Caco-2 (cell line): ENCODE data around the gene TSSK6. TPM values are rescaled to one million over a fixed set of nuclear protein-coding genes. Genes with fewer than 3 reads are reported as not detected.

Source experiments
- BruUV-seq: library from RNA; stranded (reverse); fragments of 400-500 nt; replicated peaks from 2 replicates; lab custom pipeline; 2021; lab: Mats Ljungman, UMichigan
- CTCF ChIA-PET: fragments of 300-600 bp; sonication (Branson Sonifier 250); formaldehyde crosslinking; loops from one replicate; lab custom pipeline; 2022; ENCODE audit warnings: antibody characterized with exemption; lab: Charles Lee
- POLR2A ChIA-PET: fragments of 300-600 bp; sonication (Branson Sonifier 250); formaldehyde crosslinking; loops from one replicate; lab custom pipeline; 2022; ENCODE audit warnings: antibody characterized with exemption; lab: Charles Lee
- DNase-seq, 2 experiments: peaks; one replicate each; pipeline versions ENCODE4 v3.0.0 to v3.0.0-alpha.2; 2020 to 2022
- H3K27me3 ChIP-seq: replicated peaks from 2 replicates; pipeline ENCODE4 v1.6.0; 2011; ENCODE audit warnings: low read length; ENCODE audit not compliant: control insufficient read depth, insufficient read depth
- H3K36me3 ChIP-seq: 2 replicates; pipeline ENCODE4 v1.5.1; 2011; ENCODE audit warnings: low read length; ENCODE audit not compliant: control insufficient read depth, insufficient read depth
- H3K4me1 ChIP-seq: fragments of 250-450 bp; sonication (Bioruptor Pico); 2 replicates; pipeline ENCODE4 v1.5.1; 2020; ENCODE audit warnings: mild to moderate bottlenecking
- H3K4me3 ChIP-seq: 2 replicates; pipeline ENCODE4 v1.5.1; 2011; ENCODE audit warnings: low read depth, mild to moderate bottlenecking, control low read depth, low read length
- H3K9me3 ChIP-seq: fragments of 250-450 bp; sonication (Bioruptor Pico); 2 replicates; pipeline ENCODE4 v1.5.1; 2020; ENCODE audit warnings: mild to moderate bottlenecking, moderate library complexity
- H3K27ac Mint-ChIP-seq: one replicate; pipeline ENCODE4 v1.8.0; 2022; ENCODE audit warnings: mixed read lengths; ENCODE audit not compliant: unreplicated experiment
- H3K27me3 Mint-ChIP-seq: one replicate; pipeline ENCODE4 v1.8.0; 2022; ENCODE audit warnings: mixed read lengths; ENCODE audit not compliant: insufficient read depth, unreplicated experiment
- H3K36me3 Mint-ChIP-seq: one replicate; pipeline ENCODE4 v1.8.0; 2022; ENCODE audit warnings: mild to moderate bottlenecking, mixed read lengths; ENCODE audit not compliant: insufficient read depth, unreplicated experiment
- H3K4me1 Mint-ChIP-seq: one replicate; pipeline ENCODE4 v1.8.0; 2022; ENCODE audit warnings: low read depth, mixed read lengths; ENCODE audit not compliant: unreplicated experiment
- H3K4me3 Mint-ChIP-seq: one replicate; pipeline ENCODE4 v1.8.0; 2022; ENCODE audit warnings: mild to moderate bottlenecking, moderate library complexity, mixed read lengths; ENCODE audit not compliant: unreplicated experiment
- H3K9me3 Mint-ChIP-seq: one replicate; pipeline ENCODE4 v1.8.0; 2022; ENCODE audit warnings: mixed read lengths; ENCODE audit not compliant: unreplicated experiment
- CTCF ChIP-seq, 2 experiments: fragments of 200-600 bp in 1 of 2; IDR thresholded peaks; 1 replicate in 1 of 2; 2 replicates in 1 of 2; pipeline versions ENCODE4 v1.5.1 to v1.8.0; 2011 to 2022; ENCODE audit warnings: antibody characterized with exemption in 1 of 2, control low read depth in 1 of 2, inconsistent platforms in 1 of 2, low read depth in 1 of 2, low read length in 1 of 2, mild to moderate bottlenecking in 1 of 2, moderate library complexity in 1 of 2; ENCODE audit not compliant: insufficient read depth in 1 of 2, severe bottlenecking in 1 of 2, unreplicated experiment in 1 of 2
- intact Hi-C: fragments of 100-400 bp; cut with micrococcal nuclease; formaldehyde crosslinking; loops from one replicate; pipeline ENCODE4 v1.10.0; 2022; ENCODE audit not compliant: unreplicated experiment
- total RNA-seq: library from RNA; stranded (reverse); gene quantifications from 2 replicates; pipeline ENCODE4 v1.2.3, GENCODE V29; 2022

Gene TSSK6
- total RNA-seq, 1 experiment from 2014 or later: 3.8 TPM

GRCh38 chr19:19502808-19503602 is 12.3 kb downstream of the TSSK6 start:
- BruUV-seq: no TSS peak
- H3K36me3 Mint-ChIP-seq: peaks cover 92% of the 10 kb centered on the region
- CTCF ChIA-PET: no interaction called here

GRCh38 chr19:19502281-19502680 is 13.1 kb downstream of the TSSK6 start:
- TF ChIP-seq CTCF (IDR thresholded peaks at IDR 0.05; ENCODE audit: insufficient read depth in 1 of 2, low read depth in 1 of 2, low read length in 1 of 2, severe bottlenecking in 1 of 2, unreplicated experiment in 1 of 2): no peak
- no peaks in the 10 kb centered on the region for H3K9me3 Mint-ChIP-seq
- Histone ChIP-seq H3K36me3 (peaks cover 1% of the 10 kb centered on the region), H3K4me1 (no peaks in the 10 kb centered on the region), H3K9me3 (no peaks in the 10 kb centered on the region), H3K4me3 (no peak overlapping the region), H3K27me3 (no peaks in the 10 kb centered on the region)
- DNase-seq: no peak
- ChIA-PET CTCF (no interaction called here), POLR2A (no interaction called here)
- H3K4me1 Mint-ChIP-seq: no peaks in the 10 kb centered on the region
- H3K27ac Mint-ChIP-seq: no peak overlapping the region
- H3K36me3 Mint-ChIP-seq: peaks cover 89% of the 10 kb centered on the region
- no peak overlapping the region for H3K4me3 Mint-ChIP-seq
- H3K27me3 Mint-ChIP-seq: no peaks in the 10 kb centered on the region
- BruUV-seq: no TSS peak
- intact Hi-C loops: no loop called here

More at GRCh38 chr19:19502808-19503602, 12.3 kb downstream of the TSSK6 start:
- POLR2A ChIA-PET: no interaction called here
- Histone ChIP-seq H3K27me3 (no peaks in the 10 kb centered on the region), H3K9me3 (no peaks in the 10 kb centered on the region), H3K4me1 (no peaks in the 10 kb centered on the region), H3K36me3 (no peaks in the 10 kb centered on the region; the same call in 1 of the 2 replicates), H3K4me3 (no peak overlapping the region)
- intact Hi-C loops: no loop called here
- no peak for DNase-seq
- Mint-ChIP-seq H3K27ac (no peak overlapping the region), H3K4me3 (no peak overlapping the region), H3K9me3 (no peaks in the 10 kb centered on the region), H3K4me1 (no peaks in the 10 kb centered on the region), H3K27me3 (no peaks in the 10 kb centered on the region)
- TF ChIP-seq CTCF (IDR thresholded peaks at IDR 0.05; ENCODE audit: insufficient read depth in 1 of 2, low read depth in 1 of 2, low read length in 1 of 2, severe bottlenecking in 1 of 2, unreplicated experiment in 1 of 2): no peak

GRCh38 chr19:19501798-19502197 is 13.6 kb downstream of the TSSK6 start:
- no peak for DNase-seq
- no peak for TF ChIP-seq CTCF (IDR thresholded peaks at IDR 0.05; ENCODE audit: insufficient read depth in 1 of 2, low read depth in 1 of 2, low read length in 1 of 2, severe bottlenecking in 1 of 2, unreplicated experiment in 1 of 2)
- intact Hi-C loops: no loop called here
- Mint-ChIP-seq H3K4me1 (no peaks in the 10 kb centered on the region), H3K27ac (no peak overlapping the region), H3K4me3 (no peak overlapping the region), H3K9me3 (no peaks in the 10 kb centered on the region), H3K27me3 (no peaks in the 10 kb centered on the region), H3K36me3 (peaks cover 89% of the 10 kb centered on the region)
- ChIA-PET POLR2A (no interaction called here), CTCF (no interaction called here)
- Histone ChIP-seq H3K36me3 (peaks cover 1% of the 10 kb centered on the region), H3K9me3 (no peaks in the 10 kb centered on the region), H3K27me3 (no peaks in the 10 kb centered on the region), H3K4me1 (no peaks in the 10 kb centered on the region), H3K4me3 (no peak overlapping the region)
- no TSS peak for BruUV-seq
